Gastrocnemius medialis (tissue), 4 donors: ENCODE measurements around the gene LINGO1.

Experiments
- POLR2A ChIP-seq, 2 donors: fragments of 450-650 bp; IDR thresholded peaks; one replicate each; pipeline ENCODE4 v1.6.1; 2017; ENCODE audit warnings: antibody characterized with exemption in 2 of 2, mild to moderate bottlenecking in 2 of 2, moderate library complexity in 2 of 2
- TF ChIP-seq, protein P1 (sequence below), 5 experiments: fragments of 450-650 bp in 3 of 5; fragments of 200-600 bp in 2 of 5; sonication (generic) in 2 of 5; IDR thresholded peaks in 4 of 5; conservative IDR thresholded peaks in 1 of 5; 1 replicate in 4 of 5; 2 replicates in 1 of 5; pipeline ENCODE4 v1.5.1; 2016 to 2019; ENCODE audit warnings: antibody characterized with exemption in 5 of 5, mild to moderate bottlenecking in 3 of 5, moderate library complexity in 3 of 5

DNA sequence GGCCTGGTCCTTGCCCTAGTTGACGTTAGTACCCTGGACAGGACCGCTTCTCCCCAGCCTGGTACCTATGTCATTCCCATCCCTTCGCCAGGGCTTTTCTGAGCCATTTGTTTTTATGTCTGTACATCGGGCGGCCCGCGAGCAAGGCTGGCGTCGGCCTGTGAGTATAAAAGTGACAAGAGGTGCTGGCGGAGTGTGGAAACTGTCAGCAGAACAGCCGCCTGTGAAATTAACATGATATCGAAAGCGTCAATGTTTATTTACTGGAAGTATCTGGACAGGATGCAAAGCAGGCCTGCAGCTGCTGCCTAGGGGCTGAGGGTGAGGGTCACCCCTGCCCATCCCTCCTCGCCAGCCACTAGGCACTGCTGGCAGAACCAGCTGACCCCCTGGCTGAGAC lies 33.4 kb downstream of the LINGO1 start:
- TF ChIP-seq, protein P1, sequence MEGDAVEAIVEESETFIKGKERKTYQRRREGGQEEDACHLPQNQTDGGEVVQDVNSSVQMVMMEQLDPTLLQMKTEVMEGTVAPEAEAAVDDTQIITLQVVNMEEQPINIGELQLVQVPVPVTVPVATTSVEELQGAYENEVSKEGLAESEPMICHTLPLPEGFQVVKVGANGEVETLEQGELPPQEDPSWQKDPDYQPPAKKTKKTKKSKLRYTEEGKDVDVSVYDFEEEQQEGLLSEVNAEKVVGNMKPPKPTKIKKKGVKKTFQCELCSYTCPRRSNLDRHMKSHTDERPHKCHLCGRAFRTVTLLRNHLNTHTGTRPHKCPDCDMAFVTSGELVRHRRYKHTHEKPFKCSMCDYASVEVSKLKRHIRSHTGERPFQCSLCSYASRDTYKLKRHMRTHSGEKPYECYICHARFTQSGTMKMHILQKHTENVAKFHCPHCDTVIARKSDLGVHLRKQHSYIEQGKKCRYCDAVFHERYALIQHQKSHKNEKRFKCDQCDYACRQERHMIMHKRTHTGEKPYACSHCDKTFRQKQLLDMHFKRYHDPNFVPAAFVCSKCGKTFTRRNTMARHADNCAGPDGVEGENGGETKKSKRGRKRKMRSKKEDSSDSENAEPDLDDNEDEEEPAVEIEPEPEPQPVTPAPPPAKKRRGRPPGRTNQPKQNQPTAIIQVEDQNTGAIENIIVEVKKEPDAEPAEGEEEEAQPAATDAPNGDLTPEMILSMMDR (IDR thresholded peaks at IDR 0.05 in 4 of 5, conservative IDR thresholded peaks at IDR 0.05 in 1 of 5): no peak
- TF ChIP-seq POLR2A (IDR thresholded peaks at IDR 0.05): no peak
